Breast epithelium (tissue), 3 donors: ENCODE results near the gene RAP1GAP2.
A peak's percentile ranks its signal among the peaks of the same experiment; 100 is the strongest.

ENCODE experiments used
- CTCF ChIP-seq, 3 donors: fragments of 450-650 bp; IDR thresholded peaks; one replicate each; pipeline ENCODE4 v1.5.1; 2016 to 2017; ENCODE audit warnings: antibody characterized with exemption in 3 of 3, mild to moderate bottlenecking in 3 of 3, moderate library complexity in 3 of 3
- POLR2AphosphoS5 ChIP-seq, 3 donors: sonication (generic); formaldehyde crosslinking; IDR thresholded peaks; one replicate each; pipeline ENCODE4 v1.6.1; 2017; ENCODE audit warnings: antibody characterized with exemption in 3 of 3

- peak in 2 of 3 donors; percentile 77 to 82 for TF ChIP-seq CTCF (IDR thresholded peaks at IDR 0.05)
- TF ChIP-seq POLR2AphosphoS5 (IDR thresholded peaks at IDR 0.05): no peak
These were observed 32.3 kb downstream of the RAP1GAP2 start for GRCh38 chr17:2828397-2829038.
